NCI-H510A treated with DMSO at 0.1 percent for 48 hours (cell line): Measurements from ENCODE around the gene VGLL2.

Source experiments
- DNase-seq: peaks from one replicate; lab custom pipeline; 2025; lab: John Stamatoyannopoulos, UW

The VGLL2 gene

GRCh38 chr6:117317261-117317660, 51.9 kb downstream of the VGLL2 start:
- DNase-seq = peak; percentile 1
